GM12878 (cell line): ENCODE results near the gene ASB4. TPM values are rescaled to one million over a fixed set of nuclear protein-coding genes. Genes with fewer than 3 reads are reported as not detected.

Experiments
- BCLAF1 ChIP-seq: fragments of 450-650 bp; IDR thresholded peaks from 2 replicates; pipeline ENCODE4 v1.6.1; 2017; ENCODE audit warnings: antibody characterized with exemption, mild to moderate bottlenecking, moderate library complexity
- BMI1 ChIP-seq: fragments of 450-650 bp; IDR thresholded peaks from 2 replicates; pipeline ENCODE4 v1.6.1; 2016; ENCODE audit warnings: mild to moderate bottlenecking, moderate library complexity, borderline replicate concordance
- CHD1 ChIP-seq: IDR thresholded peaks from 2 replicates; pipeline ENCODE4 v1.6.1; 2012; ENCODE audit warnings: low read depth, low read length, improper control_type of control experiment
- CHD2 ChIP-seq: IDR thresholded peaks from 2 replicates; pipeline ENCODE4 v1.6.1; 2011; ENCODE audit warnings: low read depth, low read length, improper control_type of control experiment, borderline replicate concordance
- CREM ChIP-seq: IDR thresholded peaks from 2 replicates; pipeline ENCODE4 v1.6.1; 2014; ENCODE audit warnings: antibody characterized with exemption, low read depth
- FOXK2 ChIP-seq: fragments of 450-650 bp; IDR thresholded peaks from 2 replicates; pipeline ENCODE4 v1.6.1; 2017; ENCODE audit warnings: mild to moderate bottlenecking, moderate library complexity
- MTA2 ChIP-seq: fragments of 450-650 bp; IDR thresholded peaks from 2 replicates; pipeline ENCODE4 v1.6.1; 2016; ENCODE audit warnings: low read depth, mild to moderate bottlenecking, moderate library complexity
- MYC ChIP-seq: IDR thresholded peaks from 2 replicates; pipeline ENCODE4 v1.6.1; 2011; ENCODE audit warnings: mild to moderate bottlenecking, low read length, moderate library complexity, inconsistent platforms; ENCODE audit not compliant: insufficient read depth, insufficient replicate concordance, insufficient read length, severe bottlenecking
- NFIC ChIP-seq: IDR thresholded peaks from 2 replicates; pipeline ENCODE4 v1.6.1; 2012; ENCODE audit warnings: low read depth, mild to moderate bottlenecking, inconsistent platforms, low read length, moderate library complexity
- NFYB ChIP-seq: IDR thresholded peaks from 2 replicates; pipeline ENCODE4 v1.6.1; 2011; ENCODE audit warnings: low read depth, mild to moderate bottlenecking, low read length, improper control_type of control experiment, moderate library complexity; ENCODE audit not compliant: insufficient read depth
- NRF1 ChIP-seq: conservative IDR thresholded peaks from 2 replicates; pipeline ENCODE4 v1.6.1; 2011; ENCODE audit warnings: mild to moderate bottlenecking, low read depth, low read length, improper control_type of control experiment
- POLR2A ChIP-seq: IDR thresholded peaks from 2 replicates; pipeline ENCODE4 v1.6.1; 2011; ENCODE audit warnings: low read depth, mild to moderate bottlenecking, low read length
- RBBP5 ChIP-seq: fragments of 200-600 bp; sonication (generic); conservative IDR thresholded peaks from 2 replicates; pipeline ENCODE4 v1.6.1; 2016
- SREBF1 ChIP-seq: IDR thresholded peaks from 2 replicates; pipeline ENCODE4 v1.6.1; 2012; ENCODE audit warnings: mild to moderate bottlenecking, low read length
- STAT1 ChIP-seq: fragments of 450-650 bp; conservative IDR thresholded peaks from 2 replicates; pipeline ENCODE4 v1.6.1; 2014; ENCODE audit warnings: antibody characterized with exemption, mild to moderate bottlenecking
- STAT3 ChIP-seq: IDR thresholded peaks from 2 replicates; pipeline ENCODE4 v1.6.1; 2011; ENCODE audit warnings: low read depth, low read length, improper control_type of control experiment
- SUPT20H ChIP-seq: IDR thresholded peaks from 2 replicates; pipeline ENCODE4 v1.6.1; 2011; ENCODE audit warnings: low read depth, mild to moderate bottlenecking, low read length, moderate library complexity, borderline replicate concordance; ENCODE audit not compliant: control insufficient read depth
- SUZ12 ChIP-seq: fragments of 200-600 bp; sonication (generic); IDR thresholded peaks from one replicate; pipeline ENCODE4 v1.6.1; 2018; ENCODE audit warnings: antibody characterized with exemption, mild to moderate bottlenecking; ENCODE audit not compliant: unreplicated experiment
- TBL1XR1 ChIP-seq: IDR thresholded peaks from 2 replicates; pipeline ENCODE4 v1.6.1; 2012; ENCODE audit warnings: low read depth, low read length, improper control_type of control experiment
- ZNF274 ChIP-seq: IDR thresholded peaks from one replicate; pipeline ENCODE4 v1.8.0; 2011; ENCODE audit not compliant: insufficient read length, insufficient read depth
- ZNF384 ChIP-seq: IDR thresholded peaks from 2 replicates; pipeline ENCODE4 v1.6.1; 2012; ENCODE audit warnings: low read depth, mild to moderate bottlenecking, low read length, improper control_type of control experiment, borderline replicate concordance
- polyA plus RNA-seq, 11 experiments: library from polyadenylated mRNA; depleted of rRNA in 4 of 11; unstranded in 6 of 11; stranded (reverse) in 5 of 11; fragments of >200 nt; fragmentation: Nextera tagmentation in 4 of 11; fragmentation: Illumina TruSeq in 1 of 11; extraction: Ambion mirVana in 4 of 11; extraction: Trizol in 1 of 11; gene quantifications; 1 replicate in 1 of 11; 2 replicates in 10 of 11; pipeline versions ENCODE4 v1.2.1 to v1.2.3, GENCODE V29; 2011 to 2016; ENCODE audit warnings: inconsistent platforms in 2 of 11, missing spikeins in 2 of 11, low read depth in 1 of 11
- total RNA-seq, 4 experiments: library from RNA; depleted of rRNA in 3 of 4; stranded (reverse); fragments of >200 nt in 3 of 4; fragmentation: Illumina TruSeq in 1 of 4; extraction: Trizol in 1 of 4; gene quantifications; 2 replicates each; pipeline versions ENCODE4 v1.2.1 to v1.2.3, GENCODE V29; 2013 to 2021
- TF ChIP-seq, protein P1 (sequence below): IDR thresholded peaks from 2 replicates; pipeline ENCODE4 v1.6.1; 2011; ENCODE audit warnings: mild to moderate bottlenecking, low read depth, low read length, moderate library complexity; ENCODE audit not compliant: insufficient replicate concordance
- TF ChIP-seq, protein P2 (sequence below): IDR thresholded peaks from 2 replicates; pipeline ENCODE4 v1.6.1; 2012; ENCODE audit warnings: mild to moderate bottlenecking, low read depth, low read length
- TF ChIP-seq, protein P3 (sequence below): IDR thresholded peaks from 2 replicates; pipeline ENCODE4 v1.6.1; 2011; ENCODE audit warnings: low read depth, mild to moderate bottlenecking, low read length, moderate library complexity, borderline replicate concordance; ENCODE audit errors: extremely low read depth

The ASB4 gene
- total and polyA plus RNA-seq, 10 of the 15 experiments (the other 5 are each of a cell fraction or from before 2014, with no cell fraction given): 0.12 to 1.1 TPM; not detected in 8

- TF ChIP-seq, protein P1, sequence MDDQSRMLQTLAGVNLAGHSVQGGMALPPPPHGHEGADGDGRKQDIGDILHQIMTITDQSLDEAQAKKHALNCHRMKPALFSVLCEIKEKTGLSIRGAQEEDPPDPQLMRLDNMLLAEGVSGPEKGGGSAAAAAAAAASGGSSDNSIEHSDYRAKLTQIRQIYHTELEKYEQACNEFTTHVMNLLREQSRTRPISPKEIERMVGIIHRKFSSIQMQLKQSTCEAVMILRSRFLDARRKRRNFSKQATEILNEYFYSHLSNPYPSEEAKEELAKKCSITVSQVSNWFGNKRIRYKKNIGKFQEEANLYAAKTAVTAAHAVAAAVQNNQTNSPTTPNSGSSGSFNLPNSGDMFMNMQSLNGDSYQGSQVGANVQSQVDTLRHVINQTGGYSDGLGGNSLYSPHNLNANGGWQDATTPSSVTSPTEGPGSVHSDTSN: no peak
- TF ChIP-seq NFYB (no peak), NFIC (peak; percentile 98), CHD2 (peak; percentile 66; the same call in 1 of the 2 replicates), STAT1 (no peak), SUZ12 (no peak), BMI1 (peak; percentile 89), ZNF384 (no peak), MYC (no peak), FOXK2 (no peak), ZNF274 (no peak), POLR2A (no peak), TBL1XR1 (peak; percentile 72; the same call in 1 of the 2 replicates), CREM (peak; percentile 84), CHD1 (no peak), SUPT20H (no peak), NRF1 (no peak), MTA2 (peak; percentile 97), BCLAF1 (no peak), SREBF1 (no peak), STAT3 (0 out of 2 replicates have a peak, but pooled peaks have one; percentile 82), RBBP5 (no peak)
- TF ChIP-seq, protein P2, sequence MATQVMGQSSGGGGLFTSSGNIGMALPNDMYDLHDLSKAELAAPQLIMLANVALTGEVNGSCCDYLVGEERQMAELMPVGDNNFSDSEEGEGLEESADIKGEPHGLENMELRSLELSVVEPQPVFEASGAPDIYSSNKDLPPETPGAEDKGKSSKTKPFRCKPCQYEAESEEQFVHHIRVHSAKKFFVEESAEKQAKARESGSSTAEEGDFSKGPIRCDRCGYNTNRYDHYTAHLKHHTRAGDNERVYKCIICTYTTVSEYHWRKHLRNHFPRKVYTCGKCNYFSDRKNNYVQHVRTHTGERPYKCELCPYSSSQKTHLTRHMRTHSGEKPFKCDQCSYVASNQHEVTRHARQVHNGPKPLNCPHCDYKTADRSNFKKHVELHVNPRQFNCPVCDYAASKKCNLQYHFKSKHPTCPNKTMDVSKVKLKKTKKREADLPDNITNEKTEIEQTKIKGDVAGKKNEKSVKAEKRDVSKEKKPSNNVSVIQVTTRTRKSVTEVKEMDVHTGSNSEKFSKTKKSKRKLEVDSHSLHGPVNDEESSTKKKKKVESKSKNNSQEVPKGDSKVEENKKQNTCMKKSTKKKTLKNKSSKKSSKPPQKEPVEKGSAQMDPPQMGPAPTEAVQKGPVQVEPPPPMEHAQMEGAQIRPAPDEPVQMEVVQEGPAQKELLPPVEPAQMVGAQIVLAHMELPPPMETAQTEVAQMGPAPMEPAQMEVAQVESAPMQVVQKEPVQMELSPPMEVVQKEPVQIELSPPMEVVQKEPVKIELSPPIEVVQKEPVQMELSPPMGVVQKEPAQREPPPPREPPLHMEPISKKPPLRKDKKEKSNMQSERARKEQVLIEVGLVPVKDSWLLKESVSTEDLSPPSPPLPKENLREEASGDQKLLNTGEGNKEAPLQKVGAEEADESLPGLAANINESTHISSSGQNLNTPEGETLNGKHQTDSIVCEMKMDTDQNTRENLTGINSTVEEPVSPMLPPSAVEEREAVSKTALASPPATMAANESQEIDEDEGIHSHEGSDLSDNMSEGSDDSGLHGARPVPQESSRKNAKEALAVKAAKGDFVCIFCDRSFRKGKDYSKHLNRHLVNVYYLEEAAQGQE: no peak
- TF ChIP-seq, protein P3, sequence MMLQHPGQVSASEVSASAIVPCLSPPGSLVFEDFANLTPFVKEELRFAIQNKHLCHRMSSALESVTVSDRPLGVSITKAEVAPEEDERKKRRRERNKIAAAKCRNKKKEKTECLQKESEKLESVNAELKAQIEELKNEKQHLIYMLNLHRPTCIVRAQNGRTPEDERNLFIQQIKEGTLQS: no peak
These were observed 15.6 kb downstream of the ASB4 start (continued) for GRCh38 chr7:95501261-95501832.
